SKM-1 (cell line): ENCODE results near the gene ACTMAP.
"Not testable (repeated sequence)": the region's sequence is repeated elsewhere in the genome, so short reads cannot be mapped to it uniquely, and the experiment has no call there.

Experiments used
- DNase-seq: peaks from one replicate; lab custom pipeline; 2025; ENCODE audit not compliant: unreplicated experiment; lab: John Stamatoyannopoulos, UW

Gene ACTMAP

GRCh38 chr19:40745402-40745780 is 4.9 kb downstream of the ACTMAP start:
- DNase-seq = no peak

GRCh38 chr19:40744554-40745401 is 5.5 kb downstream of the ACTMAP start:
- no peak for DNase-seq

GRCh38 chr19:40743926-40744325 is 6.4 kb downstream of the ACTMAP start:
- no peak for DNase-seq

- DNase-seq = no peak
These were observed 7.4 kb downstream of the ACTMAP start for GRCh38 chr19:40742886-40743285.

- DNase-seq = no peak
These were observed 7.8 kb downstream of the ACTMAP start for GRCh38 chr19:40742477-40742876.

GRCh38 chr19:40741527-40742390 is 8.5 kb downstream of the ACTMAP start:
- DNase-seq = no peak

GRCh38 chr19:40740747-40741146 is 9.5 kb downstream of the ACTMAP start:
- no peak for DNase-seq

GRCh38 chr19:40739871-40740703 is 10.2 kb downstream of the ACTMAP start:
- DNase-seq = no peak

- DNase-seq = no peak
These were observed 11.0 kb downstream of the ACTMAP start for GRCh38 chr19:40739030-40739839.

GRCh38 chr19:40737102-40737644 is 13.1 kb downstream of the ACTMAP start:
- DNase-seq = no peak

- DNase-seq = no peak
These were observed 13.6 kb downstream of the ACTMAP start for GRCh38 chr19:40736661-40737060.

GRCh38 chr19:40735013-40735771 is 15.1 kb downstream of the ACTMAP start:
- no peak for DNase-seq

- DNase-seq = no peak
These were observed 17.1 kb downstream of the ACTMAP start for GRCh38 chr19:40733149-40733548.

- not testable (repeated sequence) for DNase-seq
These were observed 18.0 kb downstream of the ACTMAP start for GRCh38 chr19:40732304-40732703.

- not testable (repeated sequence) for DNase-seq
These were observed 20.2 kb downstream of the ACTMAP start for GRCh38 chr19:40730065-40730464.

- DNase-seq = no peak
These were observed 24.0 kb downstream of the ACTMAP start for GRCh38 chr19:40726279-40726678.

GRCh38 chr19:40724855-40725254 is 25.4 kb downstream of the ACTMAP start:
- no peak for DNase-seq

- no peak for DNase-seq
These were observed 26.0 kb downstream of the ACTMAP start for GRCh38 chr19:40724315-40724714.

GRCh38 chr19:40723661-40724254 is 26.5 kb downstream of the ACTMAP start:
- DNase-seq = no peak
